ENCODE results near the gene TSPEAR. TPM values are rescaled to one million over a fixed set of nuclear protein-coding genes. Genes with fewer than 3 reads are reported as not detected.
A peak's percentile ranks its signal among the peaks of the same experiment; 100 is the strongest.
"Not testable (repeated sequence)": the region's sequence is repeated elsewhere in the genome, so short reads cannot be mapped to it uniquely, and the experiment has no call there.

The TSPEAR gene
- total RNA-seq, 1 donor from 2014 or later, result 0.65 TPM

DNA sequence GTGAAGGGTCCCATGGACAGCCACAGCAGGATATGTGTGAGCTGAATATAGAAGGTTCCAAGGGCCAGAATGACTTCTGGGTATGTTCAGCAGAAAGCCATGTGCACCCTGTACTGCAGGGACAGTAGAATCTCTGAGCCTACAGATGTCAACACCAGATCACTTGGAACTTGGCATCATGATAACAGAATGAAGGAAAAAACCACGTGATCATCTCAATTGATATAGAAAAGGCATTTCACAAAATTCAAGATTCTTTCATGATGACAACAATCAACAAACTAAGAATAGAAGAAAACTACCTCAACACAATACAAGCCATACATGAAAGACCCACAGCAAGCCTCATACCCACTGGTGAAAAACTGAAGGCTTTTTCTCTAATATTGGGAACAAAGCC, 43.8 kb downstream of the TSPEAR start:
- ATAC-seq, result no peak
- intact Hi-C loops (cut with DNase I), result no loop called here
- no peak for DNase-seq (ENCODE audit: missing footprints)

DNA sequence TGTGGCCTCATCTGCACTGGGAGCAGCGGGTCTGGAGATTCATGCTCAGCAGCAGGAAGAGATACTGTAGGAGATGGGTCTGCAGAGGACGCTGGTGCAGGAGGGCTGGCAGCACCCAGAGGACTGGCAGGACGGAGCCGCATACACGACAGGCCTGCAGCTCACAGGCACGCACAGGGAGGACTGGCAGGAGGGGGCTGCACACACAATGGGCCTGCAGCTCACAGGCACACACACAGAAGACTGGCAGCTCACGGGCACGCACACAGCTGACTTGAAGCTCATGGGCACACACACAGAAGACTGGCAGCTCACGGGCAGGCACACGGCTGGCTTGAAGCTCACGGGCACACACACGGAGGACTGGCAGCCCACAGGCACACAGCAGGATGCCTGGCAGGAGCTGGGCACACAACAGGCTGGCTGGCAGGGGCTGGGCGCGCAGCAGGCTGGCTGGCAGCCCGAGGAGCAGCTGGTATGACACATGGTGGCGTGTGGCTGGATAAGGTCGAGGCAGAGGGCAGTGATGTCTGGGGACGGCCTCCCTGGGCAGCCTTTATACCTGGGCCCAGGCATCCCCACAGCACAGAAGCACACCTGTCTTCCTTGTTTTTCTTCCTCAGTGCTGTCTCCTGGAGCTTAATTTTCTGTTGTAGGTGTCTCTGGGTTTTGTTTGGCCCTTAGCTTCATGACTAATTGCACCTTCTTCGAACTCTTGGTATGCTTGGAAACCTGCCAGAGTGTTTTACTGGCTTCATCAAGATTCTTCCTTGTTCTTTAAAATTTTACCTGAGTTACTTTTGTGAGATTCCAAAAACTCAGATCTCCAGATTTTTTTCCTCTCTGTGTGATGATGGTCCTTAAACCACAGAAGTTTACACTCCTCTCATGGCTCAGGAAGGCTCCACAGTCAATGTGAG, 44.7 kb downstream of the TSPEAR start, which contains the start of gene KRTAP12-2:
TSS of gene KRTAP12-2 (minus strand) at position 527 of the 920 bp plus-strand sequence. CDS start at position 486, 41 bp downstream.
- ATAC-seq, result peak; percentile 88
- peak; percentile 84 for DNase-seq (ENCODE audit: missing footprints)
- intact Hi-C loops (cut with DNase I), result no loop called here

DNA sequence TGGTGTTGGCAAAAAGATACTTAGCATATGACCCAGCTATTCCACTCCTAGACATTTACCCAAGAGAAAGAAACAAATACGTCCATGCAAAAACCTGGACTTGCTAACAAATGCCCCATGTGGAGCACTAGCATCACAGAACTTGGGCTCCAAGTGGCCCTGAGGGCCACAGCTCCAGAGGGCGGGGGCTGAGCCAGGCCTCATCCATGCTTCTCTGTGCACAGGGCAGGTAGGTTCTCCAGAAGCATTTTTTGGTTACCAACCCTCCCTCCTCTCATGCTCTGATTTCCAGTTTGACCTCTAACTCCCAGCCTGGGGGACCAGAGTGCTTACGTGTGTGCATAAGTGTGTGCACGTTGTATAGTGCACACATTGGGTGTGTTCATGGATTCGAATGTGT, 46.7 kb downstream of the TSPEAR start:
- DNase-seq (ENCODE audit: missing footprints) (no peak), ATAC-seq (no peak)
- intact Hi-C loops (cut with DNase I), result no loop called here

GRCh38 chr21:44661567-44661966, 49.8 kb downstream of the TSPEAR start:
- DNase-seq (ENCODE audit: missing footprints); ATAC-seq; intact Hi-C loops (cut with DNase I): not testable (repeated sequence)

- ATAC-seq (no peak), DNase-seq (ENCODE audit: missing footprints) (no peak)
- intact Hi-C loops (cut with DNase I), result no loop called here
Measured at GRCh38 chr21:44658913-44659595, 52.3 kb downstream of the TSPEAR start.

DNA sequence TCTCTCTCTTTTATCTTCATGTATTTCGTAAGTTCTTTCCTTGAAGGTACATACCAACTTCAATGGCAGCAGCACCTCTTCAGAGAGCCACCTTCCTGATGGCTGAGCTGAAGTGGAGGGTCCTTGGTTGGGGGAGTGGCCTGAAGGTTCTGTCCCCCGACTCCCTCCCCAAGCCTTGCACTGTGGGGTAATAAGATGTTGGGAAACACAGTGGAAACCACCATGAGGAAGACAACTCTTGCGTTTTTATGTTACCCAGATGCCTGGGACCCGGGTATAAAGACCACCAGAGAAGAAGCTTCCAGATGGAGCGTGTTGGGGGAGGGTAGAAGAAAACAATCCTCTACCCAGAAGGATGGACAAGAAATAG, 52.8 kb downstream of the TSPEAR start:
- intact Hi-C loops (cut with DNase I), result no loop called here
- ATAC-seq (no peak), DNase-seq (ENCODE audit: missing footprints) (no peak)

- intact Hi-C loops (cut with DNase I), result no loop called here
- DNase-seq (ENCODE audit: missing footprints) (no peak), ATAC-seq (no peak)
Measured at GRCh38 chr21:44657635-44658540, 53.5 kb downstream of the TSPEAR start, which contains the start of gene KRTAP12-3. Gene KRTAP12-3, plus strand, starts transcription at chr21:44657932. Its CDS starts 48 bp downstream, at chr21:44657980.

GRCh38 chr21:44656868-44657267, 54.5 kb downstream of the TSPEAR start:
- no peak for ATAC-seq
- intact Hi-C loops (cut with DNase I), result no loop called here
- DNase-seq (ENCODE audit: missing footprints), result no peak

DNA sequence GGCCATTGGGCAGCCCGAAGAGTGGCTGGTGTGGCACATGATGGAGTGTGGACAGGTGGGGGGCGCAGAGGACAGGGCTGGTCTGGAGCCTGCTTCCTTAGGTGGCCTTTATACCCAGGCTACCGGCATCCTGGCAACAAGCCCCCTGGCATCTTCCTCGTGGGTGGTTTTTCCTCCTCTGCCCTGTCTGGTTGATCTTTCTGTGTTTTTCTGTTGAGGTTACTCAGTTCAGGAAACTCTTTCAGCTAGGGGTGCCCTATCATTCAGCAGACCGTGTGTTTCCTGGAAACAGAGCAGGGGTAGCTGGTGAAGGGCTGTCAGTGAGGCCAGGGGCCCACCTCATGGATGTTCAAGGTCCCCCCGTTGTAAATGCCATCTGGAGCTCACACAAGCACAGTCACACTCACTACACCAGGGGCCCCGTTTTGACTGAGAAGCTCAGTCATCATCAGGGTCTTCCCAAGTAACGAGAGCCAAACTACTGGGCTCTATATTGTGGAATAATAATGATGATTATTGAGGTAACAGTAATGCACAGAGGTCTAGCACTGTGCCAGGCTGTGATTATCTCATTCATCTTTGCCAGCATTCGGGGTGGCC, 56.7 kb downstream of the TSPEAR start, which contains the start of gene KRTAP12-4:
TSS of gene KRTAP12-4 (minus strand) at position 84 of the 600 bp plus-strand sequence. CDS start at position 39, 45 bp downstream.
- DNase-seq (ENCODE audit: missing footprints) (no peak), ATAC-seq (no peak)
- intact Hi-C loops (cut with DNase I), result no loop called here

- DNase-seq (ENCODE audit: missing footprints) (no peak), ATAC-seq (no peak)
- intact Hi-C loops (cut with DNase I), result no loop called here
Measured at GRCh38 chr21:44653656-44654575, 57.5 kb downstream of the TSPEAR start.

GRCh38 chr21:44653123-44653522, 58.2 kb downstream of the TSPEAR start:
- intact Hi-C loops (cut with DNase I), result no loop called here
- DNase-seq (ENCODE audit: missing footprints) (no peak), ATAC-seq (no peak)

- no peak for DNase-seq (ENCODE audit: missing footprints)
- intact Hi-C loops (cut with DNase I), result no loop called here
- no peak for ATAC-seq
Measured at GRCh38 chr21:44650973-44651675, 60.2 kb downstream of the TSPEAR start.

GRCh38 chr21:44650265-44650972, 61.0 kb downstream of the TSPEAR start:
- ATAC-seq (no peak), DNase-seq (ENCODE audit: missing footprints) (no peak)
- intact Hi-C loops (cut with DNase I), result no loop called here

- intact Hi-C loops (cut with DNase I), result no loop called here
- ATAC-seq (no peak), DNase-seq (ENCODE audit: missing footprints) (no peak)
Measured at GRCh38 chr21:44649521-44650100, 61.8 kb downstream of the TSPEAR start.

GRCh38 chr21:44648557-44649311, 62.6 kb downstream of the TSPEAR start:
- no peak for DNase-seq (ENCODE audit: missing footprints)
- intact Hi-C loops (cut with DNase I), result no loop called here

More at GRCh38 chr21:44648557-44649311, 62.6 kb downstream of the TSPEAR start:
- ATAC-seq, result no peak

Data from Right ventricle myocardium inferior (tissue), 1 donor.